ENCODE results near the gene PIGT. TPM values are rescaled to one million over a fixed set of nuclear protein-coding genes. Genes with fewer than 3 reads are reported as not detected.
"Not testable (repeated sequence)": the region's sequence is repeated elsewhere in the genome, so short reads cannot be mapped to it uniquely, and the experiment has no call there.

PIGT gene
- total RNA-seq, 1 donor from 2014 or later, result 74.5 TPM

- no peak for TF ChIP-seq CTCF (IDR thresholded peaks at IDR 0.05)
- no peaks in the 10 kb centered on the region for H3K9me3 Mint-ChIP-seq
- intact Hi-C loops (cut with micrococcal nuclease), result no loop called here
- peaks cover 14% of the 10 kb centered on the region for H3K4me1 Mint-ChIP-seq
- no peak for ATAC-seq (ENCODE audit: low read depth)
- H3K27ac Mint-ChIP-seq, result no peak overlapping the region
- no peak for DNase-seq
- peaks cover 54% of the 10 kb centered on the region for H3K27me3 Mint-ChIP-seq
- H3K4me3 Mint-ChIP-seq, result peak overlapping the region; percentile 47
- H3K36me3 Mint-ChIP-seq (ENCODE audit: low read depth), result no peaks in the 10 kb centered on the region
- ChIA-PET POLR2A (no interaction called here), CTCF (no interaction called here)
These were observed 55.0 kb downstream of the PIGT start for GRCh38 chr20:45470937-45471336.

- H3K36me3 Mint-ChIP-seq (ENCODE audit: low read depth); H3K27ac Mint-ChIP-seq; DNase-seq; POLR2A ChIA-PET; intact Hi-C loops (cut with micrococcal nuclease); ATAC-seq (ENCODE audit: low read depth); H3K9me3 Mint-ChIP-seq; H3K4me3 Mint-ChIP-seq; CTCF ChIA-PET: not testable (repeated sequence)
- Mint-ChIP-seq H3K4me1 (peaks cover 14% of the 10 kb centered on the region), H3K27me3 (peaks cover 48% of the 10 kb centered on the region)
These were observed 56.3 kb downstream of the PIGT start for GRCh38 chr20:45472286-45472685.

Other genes starting within 250 kb of the PIGT start
- not detected in 2 replicates for gene PI3, start 241.2 kb upstream of the PIGT start, total RNA-seq
- gene SEMG1, start 209.1 kb upstream of the PIGT start, total RNA-seq, result not detected in 2 replicates
- not detected in 2 replicates for gene SEMG2, start 194.8 kb upstream of the PIGT start, total RNA-seq
- gene SLPI, start 161.6 kb upstream of the PIGT start, total RNA-seq, result not detected in 2 replicates
- gene RBPJL, start 109.3 kb upstream of the PIGT start, total RNA-seq, result not detected in 2 replicates
- not detected in 2 replicates for gene MATN4, start 107.8 kb upstream of the PIGT start, total RNA-seq
- not detected in 2 replicates for gene SDC4, start 67.7 kb upstream of the PIGT start, total RNA-seq
- gene SYS1, start 53.0 kb upstream of the PIGT start, total RNA-seq, result 31.7 and 35.2 TPM in 2 replicates
- not detected in 2 replicates for gene TP53TG5, start 37.8 kb upstream of the PIGT start, total RNA-seq
- 2.6 and 2.7 TPM in 2 replicates for gene DBNDD2, start 7.9 kb upstream of the PIGT start, total RNA-seq
- gene WFDC2, start 53.6 kb downstream of the PIGT start, total RNA-seq, result 0.71 TPM in 1 of 2 replicates, not detected in the other
- not detected in 2 replicates for gene SPINT3, start 99.5 kb downstream of the PIGT start, total RNA-seq
- not detected in 2 replicates for gene WFDC6, start 123.3 kb downstream of the PIGT start, total RNA-seq
- not detected in 2 replicates for gene EPPIN, start 131.3 kb downstream of the PIGT start, total RNA-seq
- gene WFDC8, start 163.1 kb downstream of the PIGT start, total RNA-seq, result not detected in 2 replicates
- not detected in 2 replicates for gene WFDC10A, start 213.6 kb downstream of the PIGT start, total RNA-seq
- gene WFDC9, start 215.1 kb downstream of the PIGT start, total RNA-seq, result not detected in 2 replicates

All from activated B cell treated with CpG ODN at 0.5 μM for 24 hours (primary cell).